GM21381 (cell line): ENCODE measurements around the gene APOM.

Source experiments
- ATAC-seq: cut with Tn5 transposase; IDR thresholded peaks from one replicate; pipeline ENCODE4 v1.9.1; 2021; ENCODE audit warnings: mild to moderate bottlenecking, moderate library complexity; ENCODE audit not compliant: unreplicated experiment

Gene APOM

GRCh38 chr6:31677955-31678354 is 22.3 kb downstream of the APOM start:
- no peak for ATAC-seq

- ATAC-seq: no peak
These were observed 24.8 kb downstream of the APOM start, which contains the start of gene LY6G5C for GRCh38 chr6:31680226-31681134. TSS of gene LY6G5C (minus strand) at chr6:31681067. CDS start at chr6:31680373, 694 bp downstream.

DNA sequence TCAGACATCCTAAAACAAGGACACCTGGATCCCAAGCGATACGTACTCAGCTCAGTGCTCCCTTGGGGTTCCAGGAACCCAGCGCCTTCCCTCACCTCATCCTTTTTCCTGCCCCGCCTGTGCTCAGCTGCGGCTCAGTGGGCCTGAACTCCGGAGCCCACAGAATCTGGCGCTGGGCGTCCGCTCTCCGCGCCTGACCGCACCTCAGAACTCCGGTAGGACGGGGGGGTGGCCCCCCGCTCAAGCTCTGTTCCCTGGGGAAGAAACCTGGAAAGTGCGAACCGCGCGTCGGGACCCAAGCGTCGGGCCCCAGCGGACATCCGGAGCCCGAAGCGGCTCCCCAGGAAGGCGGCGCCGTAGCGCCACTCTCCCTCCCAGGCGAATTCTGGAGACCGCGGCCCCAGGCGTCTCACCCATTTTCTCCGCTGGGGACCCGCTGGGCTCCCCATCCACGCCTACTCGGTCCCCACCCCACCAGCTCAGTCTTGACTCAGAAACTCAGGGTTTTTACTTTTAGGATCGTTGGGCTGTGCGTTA is 25.5 kb downstream of the APOM start:
- ATAC-seq: no peak

DNA sequence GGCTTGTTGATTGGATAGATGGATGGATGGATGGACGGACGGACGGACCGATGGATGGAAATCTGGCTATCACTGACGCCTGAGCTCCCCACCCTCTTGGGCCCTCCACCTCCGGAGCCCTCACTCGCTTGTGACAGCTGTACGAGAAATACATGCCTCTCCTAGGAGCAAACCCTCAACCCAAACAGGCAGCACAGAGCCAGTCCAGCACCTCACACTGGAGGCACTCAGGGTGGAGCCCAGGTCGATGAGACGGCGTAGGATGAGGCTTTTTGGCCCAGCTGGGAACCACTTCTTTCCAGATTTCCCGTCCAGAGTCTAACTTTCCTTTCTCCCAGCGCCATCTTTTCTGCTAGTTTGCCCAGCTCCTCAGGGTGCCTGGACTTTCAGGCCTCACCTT is 27.9 kb downstream of the APOM start:
- no peak for ATAC-seq

DNA sequence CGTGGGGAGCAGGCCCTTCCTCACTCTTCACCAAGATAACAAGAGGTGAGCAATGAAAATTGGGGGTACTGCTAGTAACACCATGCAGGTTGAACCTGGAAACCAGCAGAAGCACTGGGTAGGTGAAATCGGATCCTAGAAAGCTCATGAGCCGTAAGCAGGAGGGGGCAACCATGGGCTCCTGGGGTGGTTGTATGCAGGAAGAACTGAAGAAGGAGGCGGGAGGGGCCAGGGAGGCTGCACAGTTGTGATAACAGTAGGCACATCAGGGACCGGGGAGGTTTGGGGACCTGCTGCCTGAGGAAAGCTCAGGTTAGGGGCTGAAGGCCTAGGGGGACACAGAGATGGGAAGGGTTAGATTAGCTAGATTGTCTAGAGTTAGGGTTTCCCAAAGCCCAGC is 30.8 kb downstream of the APOM start:
- ATAC-seq: no peak

DNA sequence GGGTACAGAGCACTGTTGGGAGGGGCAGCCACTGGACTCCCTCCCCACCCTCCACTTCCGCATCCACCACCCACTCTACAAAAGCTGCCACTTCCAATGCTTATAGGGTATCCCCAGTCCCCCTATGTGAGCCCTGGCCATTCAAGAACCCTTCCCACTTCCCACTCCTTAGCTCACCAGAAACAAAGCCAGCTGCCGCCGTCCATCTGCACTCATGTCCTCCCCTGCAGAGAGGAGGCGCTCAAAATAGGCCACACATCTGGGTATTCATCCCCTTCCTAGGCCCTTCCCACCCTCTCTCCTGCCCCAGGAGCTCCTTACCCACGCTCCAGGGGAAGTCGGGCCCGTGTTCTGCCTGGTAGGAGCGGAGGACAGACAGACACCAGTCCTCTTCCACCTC is 31.6 kb downstream of the APOM start:
- no peak for ATAC-seq

DNA sequence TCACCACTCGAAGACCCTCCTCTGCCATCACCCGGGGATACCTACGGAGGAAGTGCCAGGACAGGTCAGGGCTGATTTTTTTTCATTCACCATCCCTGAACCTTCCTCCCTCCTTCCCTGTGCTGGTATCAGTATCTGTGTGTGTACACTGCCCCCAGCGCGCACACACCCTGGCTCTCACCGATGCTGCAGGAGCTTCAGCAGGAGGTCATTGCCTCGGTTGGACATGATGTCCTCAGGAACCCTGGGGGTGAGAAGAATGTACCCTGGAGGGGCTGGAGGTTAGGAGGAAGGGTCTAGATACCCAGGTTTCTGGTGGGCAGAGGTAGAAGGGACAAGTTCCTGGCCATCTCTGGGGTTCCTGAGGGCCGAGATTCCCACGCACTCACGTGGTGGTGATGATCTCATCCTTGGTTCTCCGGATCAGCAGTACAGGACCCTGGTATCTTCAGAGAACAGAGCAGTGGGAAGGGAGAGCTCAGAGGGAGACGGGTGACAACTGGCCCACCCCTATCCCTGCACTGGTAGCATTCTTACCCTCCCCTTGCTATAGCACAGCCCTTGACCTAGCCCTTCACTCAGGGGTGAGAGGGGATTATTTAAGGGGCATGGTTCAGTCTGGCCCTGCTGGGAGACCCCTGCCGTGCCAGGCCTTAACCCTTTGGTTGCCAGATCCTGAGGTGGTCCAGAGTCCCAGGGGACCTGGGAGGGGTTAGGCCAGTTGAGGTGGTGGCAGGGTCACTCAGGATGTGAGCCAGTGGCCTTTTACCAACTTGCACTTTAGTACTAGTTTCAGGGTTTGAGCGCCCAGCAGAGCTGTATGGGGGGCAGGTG is 32.4 kb downstream of the APOM start:
- no peak for ATAC-seq

DNA sequence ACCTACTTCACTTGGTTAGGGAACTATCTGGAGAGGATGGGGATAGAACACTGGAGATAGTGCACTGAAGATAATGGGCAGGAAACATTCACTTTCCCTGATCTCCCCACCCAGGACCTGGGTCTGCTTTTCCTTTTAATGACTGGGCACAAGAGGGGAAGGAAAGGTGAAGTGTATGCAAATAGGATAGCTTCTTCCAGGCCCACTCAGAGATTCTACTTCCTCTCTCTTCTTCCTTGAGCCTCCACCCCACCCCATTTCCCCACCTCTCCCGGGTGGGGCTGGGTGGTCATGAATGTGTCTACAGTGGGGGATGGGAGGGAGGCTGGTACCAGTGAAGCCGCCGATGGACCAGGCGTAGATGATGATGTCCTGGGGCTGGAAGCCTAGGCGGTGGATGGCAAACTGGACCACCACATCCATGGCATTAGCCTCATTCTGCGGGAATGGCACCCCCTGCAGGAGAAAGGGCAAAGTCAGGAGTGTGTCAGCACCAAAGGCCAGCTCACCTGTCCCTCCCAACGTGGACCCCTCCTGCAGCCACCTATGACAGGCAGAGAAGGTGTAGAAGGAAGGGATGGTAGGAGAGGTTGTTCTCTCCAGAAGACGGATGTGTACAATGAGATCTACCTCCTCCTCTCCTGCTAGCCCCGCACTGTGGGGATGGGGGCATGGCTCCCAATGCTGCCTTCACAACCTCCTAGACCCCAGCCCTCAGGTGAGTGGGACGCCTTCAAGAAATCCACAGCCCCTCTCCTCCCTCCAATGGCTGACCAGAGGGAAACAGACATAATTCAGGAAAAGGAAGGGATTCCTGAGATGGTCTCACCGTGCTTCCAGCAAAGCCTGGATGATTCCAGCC is 33.8 kb downstream of the APOM start:
- ATAC-seq: no peak

DNA sequence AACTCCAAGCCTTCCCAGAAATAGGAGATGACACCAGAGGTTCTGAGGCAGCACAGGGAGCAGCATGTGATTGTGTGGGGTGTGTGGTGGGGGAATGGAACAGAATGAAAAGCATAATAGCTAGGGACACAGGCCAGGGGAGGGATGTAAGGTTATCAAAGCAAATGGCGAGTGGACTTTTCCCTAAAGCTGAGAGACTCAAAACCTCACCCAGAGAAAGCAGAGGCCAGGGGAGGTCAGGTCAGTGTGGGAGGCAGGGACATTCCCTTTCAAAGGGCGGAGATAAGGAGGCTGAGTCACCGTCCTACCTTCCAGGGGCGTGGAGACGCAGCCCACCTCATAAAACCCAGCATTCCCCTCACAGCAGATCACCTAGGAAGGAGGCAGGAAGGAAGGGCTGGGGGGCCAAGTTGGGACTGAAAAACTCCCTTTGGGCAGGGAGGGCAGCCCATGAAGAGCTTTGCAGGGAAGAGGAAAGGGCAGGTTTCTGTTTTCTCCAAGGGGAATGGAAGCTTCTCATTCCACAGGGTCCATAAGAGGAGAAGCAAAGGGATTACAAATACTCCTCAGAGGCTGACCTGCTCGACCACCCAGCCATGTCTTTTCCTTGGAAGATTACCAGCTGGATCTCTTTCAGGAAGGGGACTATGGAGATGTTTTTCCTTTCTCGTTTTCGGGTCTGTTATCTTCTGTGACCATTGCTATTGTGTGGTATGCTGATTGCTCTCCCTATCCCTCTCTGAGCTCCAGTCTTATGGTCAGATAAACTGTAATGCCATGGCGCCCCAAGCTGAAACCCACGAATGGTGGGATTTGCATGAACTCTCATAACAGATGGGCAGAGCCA is 34.8 kb downstream of the APOM start:
- ATAC-seq: no peak

DNA sequence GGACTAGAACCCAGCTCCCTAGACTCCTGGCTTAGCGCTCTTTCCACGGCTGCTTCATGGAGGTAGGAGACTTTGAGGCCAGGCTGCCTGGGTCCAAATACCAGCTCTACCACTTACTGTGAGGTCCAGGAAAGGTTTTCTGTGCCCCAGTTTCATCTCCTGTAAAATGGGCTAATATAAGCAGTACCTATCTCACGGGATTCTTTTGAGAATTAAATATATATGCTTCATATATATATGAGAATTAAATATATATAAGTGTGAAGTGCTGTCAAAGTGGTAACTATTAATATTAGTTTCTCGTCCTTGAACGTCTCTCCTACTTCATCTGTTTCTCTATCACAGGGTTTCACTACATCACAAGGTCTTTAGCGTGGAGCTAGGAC is 35.4 kb downstream of the APOM start:
- ATAC-seq: no peak

DNA sequence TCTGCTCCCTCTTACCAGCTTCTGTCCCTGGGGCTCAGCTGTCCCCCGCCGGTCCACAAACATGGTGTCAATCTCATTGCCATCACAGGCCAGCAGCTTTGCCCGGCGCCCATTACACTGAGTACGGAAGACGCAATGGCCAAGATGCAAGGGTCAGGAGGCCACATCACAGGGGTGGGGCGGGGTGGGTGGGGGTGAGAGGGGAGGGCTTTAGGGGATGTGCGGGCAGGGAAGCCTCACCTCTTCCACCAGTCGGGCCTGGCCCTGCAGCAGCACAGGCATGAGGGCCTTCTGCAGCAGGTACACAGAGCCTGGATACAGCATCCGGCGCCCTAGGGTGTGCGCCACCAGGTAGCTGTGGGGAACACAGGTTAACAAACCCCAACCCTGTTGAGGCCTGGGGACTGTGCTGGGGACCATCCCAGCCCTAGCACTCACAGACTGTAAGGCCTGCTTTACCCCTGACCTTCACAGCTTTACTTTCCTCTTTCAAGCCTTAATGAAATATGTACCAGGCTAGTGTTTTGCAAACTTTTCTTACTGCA is 35.9 kb downstream of the APOM start:
- no peak for ATAC-seq

DNA sequence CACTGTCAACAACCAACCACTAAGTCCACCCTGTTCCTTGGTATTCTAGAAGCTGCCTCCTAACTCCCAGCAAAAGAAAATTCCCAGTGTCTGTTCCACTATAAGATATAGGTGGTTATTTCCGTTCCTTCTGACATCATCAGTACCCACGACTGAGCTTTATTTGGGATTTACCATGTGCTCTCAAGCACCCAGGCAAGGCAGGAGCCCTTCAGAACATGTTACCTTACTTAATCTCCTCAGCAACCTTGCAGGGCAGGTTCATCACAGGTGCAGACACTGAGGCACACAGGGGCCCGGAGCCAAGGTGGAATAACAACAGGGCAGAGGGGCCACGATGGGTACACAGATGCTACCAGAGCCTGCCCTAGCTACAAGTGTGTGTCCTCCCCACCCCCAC is 36.7 kb downstream of the APOM start:
- no peak for ATAC-seq

- ATAC-seq: no peak
These were observed 37.2 kb downstream of the APOM start for GRCh38 chr6:31692886-31693285.

DNA sequence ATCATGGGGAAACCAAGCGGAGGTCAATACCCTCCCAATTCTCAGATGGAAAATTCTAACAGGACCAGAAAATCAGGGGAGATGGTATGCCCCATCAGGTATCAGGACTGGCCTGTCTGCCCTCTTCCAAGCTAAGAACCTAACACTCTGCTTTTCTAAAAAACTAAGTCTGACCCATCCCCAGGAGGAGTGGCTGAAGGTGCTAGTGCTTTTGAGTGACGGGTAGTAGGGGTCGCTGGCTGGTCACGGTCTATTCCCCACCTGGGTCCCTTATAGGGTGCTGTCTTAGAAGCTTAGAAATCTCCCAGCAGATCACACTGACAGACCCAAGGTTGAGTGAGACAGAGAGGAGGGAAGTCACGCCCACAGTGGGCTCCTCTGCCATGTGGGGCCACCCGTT is 37.8 kb downstream of the APOM start:
- no peak for ATAC-seq

- ATAC-seq: no peak
These were observed 41.9 kb downstream of the APOM start for GRCh38 chr6:31697555-31697954.

DNA sequence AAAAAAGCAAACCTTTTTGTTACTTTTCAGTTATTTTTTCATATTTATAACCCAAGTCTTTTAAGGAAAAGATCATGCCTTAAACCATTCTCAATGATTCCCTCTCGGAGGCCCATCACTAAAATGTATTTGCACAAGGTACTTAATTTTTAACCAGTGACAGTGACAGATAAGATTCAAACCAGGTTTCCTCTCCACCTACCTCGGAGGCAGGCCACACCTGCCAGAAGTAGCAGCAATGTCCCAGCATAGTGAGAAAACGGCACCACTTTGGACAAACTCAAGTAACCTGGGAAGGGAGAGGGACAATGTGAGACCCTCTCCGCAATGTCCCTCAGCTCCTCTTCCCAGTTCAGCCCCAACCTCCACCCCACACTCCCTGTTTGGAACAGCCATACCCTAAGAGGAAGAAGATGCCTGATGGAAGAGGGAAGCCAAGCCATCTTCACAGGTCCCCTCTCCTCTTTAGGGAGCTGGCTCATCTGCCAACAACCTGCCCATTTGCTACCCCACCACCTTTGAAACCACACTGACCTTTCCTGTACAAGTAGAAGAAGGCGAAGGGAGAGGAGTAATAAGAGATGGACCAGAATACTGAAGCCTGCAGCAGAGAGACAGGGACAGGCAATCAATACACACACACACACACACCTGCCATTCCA is 45.2 kb downstream of the APOM start:
- no peak for ATAC-seq

- no peak for ATAC-seq
These were observed 46.1 kb downstream of the APOM start for GRCh38 chr6:31701666-31702404.

- ATAC-seq: no peak
These were observed 46.7 kb downstream of the APOM start for GRCh38 chr6:31702405-31702818.
